Stimulated activated CD8-positive, alpha-beta memory T cell treated with anti-CD3 and anti-CD28 coated beads, Interleukin-15, amount 100 ng/mL, for 4 hours (primary cell): ENCODE measurements around the gene CPT1A.
A peak's percentile ranks its signal among the peaks of the same experiment; 100 is the strongest.

ENCODE experiments used
- DNase-seq, 2 donors: peaks; one replicate each; pipeline ENCODE4 v3.0.0-alpha.2; 2020; ENCODE audit warnings: low read depth in 2 of 2

The CPT1A gene

GRCh38 chr11:68759991-68760390 lies 81.7 kb downstream of the CPT1A start:
- no peak for DNase-seq

GRCh38 chr11:68757711-68758110 lies 84.0 kb downstream of the CPT1A start:
- no peak for DNase-seq

GRCh38 chr11:68756171-68756766 lies 85.4 kb downstream of the CPT1A start:
- no peak for DNase-seq

- no peak for DNase-seq
These were observed 88.4 kb downstream of the CPT1A start for GRCh38 chr11:68753300-68753699.

- peak; percentile 77 to 83 for DNase-seq
These were observed 90.3 kb downstream of the CPT1A start, which contains the start of gene TESMIN for GRCh38 chr11:68751331-68751856. Gene TESMIN, minus strand, starts transcription at chr11:68751520. Its CDS starts 860 bp downstream, at chr11:68750660.

- no peak for DNase-seq
These were observed 90.8 kb downstream of the CPT1A start for GRCh38 chr11:68751004-68751325.

- no peak for DNase-seq
These were observed 91.3 kb downstream of the CPT1A start for GRCh38 chr11:68750195-68751003.

GRCh38 chr11:68749229-68750123 lies 92.2 kb downstream of the CPT1A start:
- no peak for DNase-seq

GRCh38 chr11:68748061-68748460 lies 93.7 kb downstream of the CPT1A start:
- DNase-seq: no peak

- DNase-seq: no peak
These were observed 98.2 kb downstream of the CPT1A start for GRCh38 chr11:68743539-68743938.

- no peak for DNase-seq
These were observed 100.3 kb downstream of the CPT1A start for GRCh38 chr11:68741463-68741862.

- DNase-seq: no peak
These were observed 106.1 kb downstream of the CPT1A start for GRCh38 chr11:68735646-68736045.

- no peak for DNase-seq
These were observed 106.6 kb downstream of the CPT1A start for GRCh38 chr11:68735125-68735524.

GRCh38 chr11:68734111-68734510 lies 107.6 kb downstream of the CPT1A start:
- DNase-seq: no peak

- no peak for DNase-seq
These were observed 113.9 kb downstream of the CPT1A start for GRCh38 chr11:68727783-68728182.

- DNase-seq: no peak
These were observed 117.4 kb downstream of the CPT1A start for GRCh38 chr11:68724293-68724692.

GRCh38 chr11:68722143-68722542 lies 119.6 kb downstream of the CPT1A start:
- DNase-seq: no peak

- no peak for DNase-seq
These were observed 120.6 kb downstream of the CPT1A start for GRCh38 chr11:68721075-68721474.

GRCh38 chr11:68715456-68716122 lies 126.1 kb downstream of the CPT1A start:
- no peak for DNase-seq

GRCh38 chr11:68714060-68714856 lies 127.5 kb downstream of the CPT1A start:
- DNase-seq: no peak

- no peak for DNase-seq
These were observed 130.6 kb downstream of the CPT1A start for GRCh38 chr11:68711114-68711513.
